ENCODE data around the gene TSEN34.
"Not testable (repeated sequence)": the region's sequence is repeated elsewhere in the genome, so short reads cannot be mapped to it uniquely, and the experiment has no call there.

DNA sequence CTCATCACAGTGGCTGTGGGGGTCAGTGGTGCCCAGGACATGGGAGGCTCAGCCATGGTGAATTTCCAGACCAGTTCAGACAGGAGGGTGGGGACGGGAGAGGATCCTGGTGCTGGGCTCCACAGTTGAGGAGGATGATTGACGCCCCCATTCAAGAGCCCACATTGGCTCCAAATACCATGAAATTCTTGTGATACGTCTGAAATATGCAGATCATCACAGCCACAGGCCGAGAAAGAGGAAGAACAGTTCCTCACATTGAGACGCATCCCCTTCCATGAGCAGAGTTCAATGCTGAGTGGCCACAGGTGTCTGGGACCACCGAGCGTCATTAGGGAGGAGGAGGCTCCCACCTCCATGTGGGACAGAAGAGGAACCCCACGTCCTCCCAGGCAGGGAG, 52.7 kb downstream of the TSEN34 start:
- TF ChIP-seq, protein P1, sequence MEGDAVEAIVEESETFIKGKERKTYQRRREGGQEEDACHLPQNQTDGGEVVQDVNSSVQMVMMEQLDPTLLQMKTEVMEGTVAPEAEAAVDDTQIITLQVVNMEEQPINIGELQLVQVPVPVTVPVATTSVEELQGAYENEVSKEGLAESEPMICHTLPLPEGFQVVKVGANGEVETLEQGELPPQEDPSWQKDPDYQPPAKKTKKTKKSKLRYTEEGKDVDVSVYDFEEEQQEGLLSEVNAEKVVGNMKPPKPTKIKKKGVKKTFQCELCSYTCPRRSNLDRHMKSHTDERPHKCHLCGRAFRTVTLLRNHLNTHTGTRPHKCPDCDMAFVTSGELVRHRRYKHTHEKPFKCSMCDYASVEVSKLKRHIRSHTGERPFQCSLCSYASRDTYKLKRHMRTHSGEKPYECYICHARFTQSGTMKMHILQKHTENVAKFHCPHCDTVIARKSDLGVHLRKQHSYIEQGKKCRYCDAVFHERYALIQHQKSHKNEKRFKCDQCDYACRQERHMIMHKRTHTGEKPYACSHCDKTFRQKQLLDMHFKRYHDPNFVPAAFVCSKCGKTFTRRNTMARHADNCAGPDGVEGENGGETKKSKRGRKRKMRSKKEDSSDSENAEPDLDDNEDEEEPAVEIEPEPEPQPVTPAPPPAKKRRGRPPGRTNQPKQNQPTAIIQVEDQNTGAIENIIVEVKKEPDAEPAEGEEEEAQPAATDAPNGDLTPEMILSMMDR (IDR thresholded peaks at IDR 0.05; ENCODE audit: low read depth, low read length, poor library complexity, severe bottlenecking), result not testable (repeated sequence)
- not testable (repeated sequence) for TF ChIP-seq EZH2phosphoT487 (IDR thresholded peaks at IDR 0.05; ENCODE audit: borderline replicate concordance, low read length)
